C4-2B (cell line): ENCODE data around the gene AGPS.

Experiments
- H3K27ac ChIP-seq: fragments of 450-650 bp; 2 replicates; pipeline ENCODE4 v1.5.1; 2017
- ZFX ChIP-seq: fragments of 450-650 bp; IDR thresholded peaks from 2 replicates; pipeline ENCODE4 v1.6.1; 2017
- TF ChIP-seq, protein P1 (sequence below): fragments of 450-650 bp; conservative IDR thresholded peaks from 2 replicates; pipeline ENCODE4 v1.5.1; 2017; ENCODE audit warnings: mild to moderate bottlenecking

The AGPS gene

DNA sequence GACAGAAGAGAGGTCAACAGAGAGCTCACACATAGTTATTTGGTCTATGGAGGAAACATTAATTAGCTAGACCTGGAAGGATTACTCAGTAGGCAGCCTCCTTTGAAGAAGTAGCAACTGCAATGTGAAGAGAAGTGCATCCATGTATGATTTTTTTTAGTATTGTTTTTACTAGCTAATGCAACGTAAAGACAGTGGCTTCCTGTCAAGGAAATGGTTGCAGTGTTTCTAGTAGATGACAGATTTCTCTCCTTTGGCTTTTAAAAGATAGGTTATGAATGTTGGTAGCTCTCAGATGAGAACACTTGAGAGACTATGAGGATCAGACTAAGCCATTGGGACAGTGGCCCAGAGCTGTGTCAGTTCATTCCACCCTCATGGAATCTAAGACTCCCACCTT lies 175.8 kb downstream of the AGPS start:
- H3K27ac ChIP-seq: no peak overlapping the region
- TF ChIP-seq, protein P1, sequence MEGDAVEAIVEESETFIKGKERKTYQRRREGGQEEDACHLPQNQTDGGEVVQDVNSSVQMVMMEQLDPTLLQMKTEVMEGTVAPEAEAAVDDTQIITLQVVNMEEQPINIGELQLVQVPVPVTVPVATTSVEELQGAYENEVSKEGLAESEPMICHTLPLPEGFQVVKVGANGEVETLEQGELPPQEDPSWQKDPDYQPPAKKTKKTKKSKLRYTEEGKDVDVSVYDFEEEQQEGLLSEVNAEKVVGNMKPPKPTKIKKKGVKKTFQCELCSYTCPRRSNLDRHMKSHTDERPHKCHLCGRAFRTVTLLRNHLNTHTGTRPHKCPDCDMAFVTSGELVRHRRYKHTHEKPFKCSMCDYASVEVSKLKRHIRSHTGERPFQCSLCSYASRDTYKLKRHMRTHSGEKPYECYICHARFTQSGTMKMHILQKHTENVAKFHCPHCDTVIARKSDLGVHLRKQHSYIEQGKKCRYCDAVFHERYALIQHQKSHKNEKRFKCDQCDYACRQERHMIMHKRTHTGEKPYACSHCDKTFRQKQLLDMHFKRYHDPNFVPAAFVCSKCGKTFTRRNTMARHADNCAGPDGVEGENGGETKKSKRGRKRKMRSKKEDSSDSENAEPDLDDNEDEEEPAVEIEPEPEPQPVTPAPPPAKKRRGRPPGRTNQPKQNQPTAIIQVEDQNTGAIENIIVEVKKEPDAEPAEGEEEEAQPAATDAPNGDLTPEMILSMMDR: no peak
- no peak for TF ChIP-seq ZFX

DNA sequence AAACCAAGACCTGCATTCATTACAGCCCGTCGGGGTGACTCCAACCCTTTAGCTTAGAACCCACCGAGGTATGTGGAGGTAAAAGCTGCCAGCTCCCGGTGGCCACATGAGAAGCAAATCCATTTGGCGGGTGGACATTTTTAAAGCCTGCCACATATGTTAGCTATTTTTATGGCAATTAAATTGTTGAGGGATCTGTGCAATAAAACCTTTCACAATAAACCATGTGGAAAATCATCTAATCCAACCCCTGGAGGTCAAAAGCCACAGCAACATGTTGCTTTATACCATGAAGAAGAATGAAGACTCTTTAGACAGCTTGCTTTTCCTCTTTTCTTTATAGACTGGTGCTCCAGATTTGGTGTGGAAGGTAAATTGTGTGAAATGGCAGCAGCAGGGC lies 176.3 kb downstream of the AGPS start:
- TF ChIP-seq, protein P1: no peak
- no peak for TF ChIP-seq ZFX

DNA sequence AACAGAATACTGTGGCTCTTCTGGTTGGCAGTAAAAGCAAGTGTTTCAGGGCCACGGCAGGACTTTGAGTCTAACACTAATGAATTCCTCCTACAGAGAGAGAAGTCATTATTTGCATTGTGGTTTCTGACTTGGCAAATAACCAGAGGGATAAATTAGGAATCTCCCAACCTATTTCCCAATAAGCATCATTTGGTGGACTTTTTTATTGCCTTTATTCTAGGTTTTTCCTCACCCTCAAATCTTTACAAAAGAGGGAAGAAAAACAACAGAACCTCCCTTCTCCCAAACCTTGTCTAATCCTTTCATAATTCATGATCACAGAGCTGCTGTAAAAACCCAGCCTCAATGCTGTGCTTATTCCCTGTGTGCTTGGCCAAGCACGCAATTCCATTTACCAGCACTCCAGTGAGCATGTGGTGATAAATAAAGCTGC lies 179.7 kb downstream of the AGPS start:
- no peak overlapping the region for H3K27ac ChIP-seq
- no peak for TF ChIP-seq ZFX
- TF ChIP-seq, protein P1: no peak

More for the DNA sequence above, 176.3 kb downstream of the AGPS start:
- H3K27ac ChIP-seq: no peak overlapping the region

DNA sequence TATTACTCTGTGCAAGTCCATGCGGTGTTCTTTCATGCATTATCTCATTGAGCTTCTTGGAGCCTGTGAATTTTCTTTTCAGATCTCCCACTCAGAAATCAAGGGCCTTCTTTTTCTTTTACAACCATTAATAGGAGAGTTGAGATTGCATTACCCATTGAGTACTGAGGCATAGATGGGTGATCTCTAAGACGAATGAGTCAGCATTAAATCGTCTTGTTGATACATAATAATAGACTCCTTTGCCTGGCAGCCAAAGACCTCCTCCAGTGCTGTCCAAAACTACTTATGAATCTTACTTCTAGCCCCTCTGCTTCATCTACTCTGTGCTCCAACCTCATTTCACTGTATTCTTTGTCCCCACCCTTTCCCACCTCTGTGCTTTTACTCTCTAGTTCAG lies 180.5 kb downstream of the AGPS start:
- H3K27ac ChIP-seq: no peak overlapping the region
- TF ChIP-seq, protein P1: no peak
- no peak for TF ChIP-seq ZFX

DNA sequence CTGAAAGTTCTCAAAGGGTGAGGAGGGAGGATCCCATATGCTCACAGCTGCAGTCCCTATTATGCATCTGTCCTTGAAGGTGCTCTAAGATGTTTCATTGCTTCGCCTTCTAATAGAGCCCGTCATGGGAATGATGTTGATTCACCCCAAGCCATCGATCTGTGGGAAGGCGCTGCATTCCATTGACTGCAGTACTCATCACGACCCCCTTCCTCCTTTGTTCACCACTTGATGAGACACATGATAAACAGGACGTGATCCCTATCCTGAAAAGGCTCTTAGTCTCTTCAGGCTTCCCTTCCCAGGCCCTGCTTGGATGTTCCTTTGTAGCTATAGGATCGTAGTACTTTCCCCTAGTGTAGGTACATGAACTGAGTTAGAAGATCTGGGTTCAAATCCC lies 181.8 kb downstream of the AGPS start:
- no peak for TF ChIP-seq ZFX
- TF ChIP-seq, protein P1: no peak
- no peak overlapping the region for H3K27ac ChIP-seq

DNA sequence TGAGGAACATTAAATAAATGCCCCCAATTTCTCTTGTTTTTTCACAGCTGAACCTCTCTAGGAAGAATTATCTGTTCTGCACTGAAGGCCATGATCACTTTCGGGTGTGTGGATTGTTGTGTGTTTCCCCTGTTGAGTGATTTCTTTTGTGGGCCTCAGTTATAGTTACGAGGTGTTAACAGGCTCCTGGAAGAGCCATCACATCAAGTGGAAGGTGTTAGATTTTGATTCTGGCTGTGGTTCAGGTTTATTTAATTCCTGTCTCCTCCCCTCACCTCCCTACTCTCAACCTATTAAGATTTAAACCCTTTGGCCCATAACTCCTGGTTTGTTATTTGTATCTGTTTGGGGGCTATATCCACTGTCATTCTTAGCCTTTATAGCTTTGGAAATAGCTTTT lies 182.8 kb downstream of the AGPS start:
- H3K27ac ChIP-seq: no peak overlapping the region
- no peak for TF ChIP-seq ZFX
- TF ChIP-seq, protein P1: no peak

DNA sequence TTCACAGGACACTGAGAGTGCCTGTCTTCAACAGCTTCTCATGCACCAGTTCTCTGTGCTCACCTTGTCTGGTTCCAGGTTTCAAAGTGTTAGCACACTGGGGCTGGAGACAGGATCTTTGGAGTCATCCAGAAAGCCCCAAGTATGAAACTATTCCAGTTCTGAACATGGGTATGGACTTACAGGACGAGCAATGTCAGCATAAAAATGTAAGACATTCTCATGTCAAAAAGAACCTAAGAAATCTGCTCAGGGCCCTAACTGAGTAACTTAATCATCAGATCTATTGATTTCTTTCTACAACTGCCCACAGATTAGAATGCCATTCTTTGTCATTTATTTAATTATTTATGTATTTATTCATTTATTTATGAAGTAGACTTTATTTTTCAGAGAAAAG lies 184.5 kb downstream of the AGPS start:
- no peak overlapping the region for H3K27ac ChIP-seq
- TF ChIP-seq, protein P1: no peak
- no peak for TF ChIP-seq ZFX
